ENCODE results near the gene APC2. TPM values are rescaled to one million over a fixed set of nuclear protein-coding genes. Genes with fewer than 3 reads are reported as not detected.

The APC2 gene
- total RNA-seq, 1 experiment from 2014 or later = 0.68 TPM

DNA sequence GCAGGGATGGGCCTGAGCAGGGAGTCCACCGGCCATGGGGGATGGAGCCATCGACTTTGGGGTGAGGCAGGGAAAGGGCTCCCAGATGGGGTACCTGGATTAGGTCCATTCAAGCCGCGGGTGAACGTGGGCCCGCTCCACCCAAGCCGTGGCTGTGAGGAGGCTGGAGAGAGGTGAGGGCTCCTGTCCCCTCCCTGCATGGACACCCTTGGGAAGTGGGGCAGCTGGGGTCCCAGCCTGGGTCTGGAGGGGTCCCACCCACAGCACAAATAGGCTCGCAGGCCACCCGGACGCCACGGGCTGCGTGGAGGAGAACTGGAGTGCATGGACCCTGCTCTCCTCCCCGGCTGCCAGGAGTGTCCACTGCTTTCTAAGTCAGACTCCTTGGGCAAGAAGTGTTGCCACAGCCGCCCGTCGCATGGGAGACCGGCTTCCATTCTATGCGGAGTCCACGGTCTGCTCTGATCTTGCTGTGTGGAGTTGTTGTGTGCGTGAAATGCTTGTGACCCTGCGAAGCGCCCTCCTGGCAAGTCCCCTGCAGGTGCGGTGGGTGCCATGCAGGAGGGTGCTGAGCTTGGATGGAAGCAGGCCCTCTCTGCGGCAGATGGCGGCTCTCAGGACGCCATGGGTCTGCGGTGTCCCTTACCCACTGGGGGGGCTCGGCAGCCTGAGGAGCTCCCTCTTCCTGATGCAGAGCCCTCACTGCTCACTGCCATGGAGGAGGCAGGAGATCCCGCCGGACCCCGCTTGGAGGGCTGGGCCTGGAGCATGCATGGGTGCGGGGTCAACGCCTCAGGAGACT is 40.5 kb upstream of the APC2 start:
- WGBS (ENCODE audit: extremely low coverage, insufficient read length, low lambda C conversion rate) = no CpG with 5 or more reads among the region's 33 CpGs
- Histone ChIP-seq H2BK5ac (ENCODE audit: insufficient read length, low read length) (no peak overlapping the region), H4K8ac (replicated peaks; ENCODE audit: insufficient read length, low read depth, low read length) (no peak overlapping the region), H3K79me1 (ENCODE audit: insufficient read depth, low read depth, low read length, poor library complexity, severe bottlenecking) (no peaks in the 10 kb centered on the region), H2BK15ac (ENCODE audit: low read depth, low read length) (no peak overlapping the region), H3K27ac (ENCODE audit: insufficient read length, low read depth, low read length) (no peak overlapping the region), H2BK120ac (ENCODE audit: low read depth, low read length, poor library complexity, severe bottlenecking) (no peak overlapping the region), H3K27me3 (ENCODE audit: insufficient read depth, low read length) (no peaks in the 10 kb centered on the region), H4K5ac (ENCODE audit: insufficient read length, low read depth, low read length) (no peak overlapping the region), H4K91ac (ENCODE audit: insufficient read length, low read depth, low read length) (no peak overlapping the region), H2AK5ac (ENCODE audit: insufficient read length, low read length) (no peak overlapping the region), H3T11ph (ENCODE audit: low read length) (no peak overlapping the region), H2AFZ (ENCODE audit: low read length) (no peak overlapping the region), H2BK12ac (ENCODE audit: insufficient read length, low read depth, low read length) (no peak overlapping the region), H3K18ac (ENCODE audit: insufficient read length, low read depth, low read length) (no peak overlapping the region), H3K4ac (ENCODE audit: low read depth, low read length) (no peak overlapping the region), H3K23me2 (ENCODE audit: insufficient read length, low read depth, low read length, poor library complexity, severe bottlenecking) (peaks cover 6% of the 10 kb centered on the region), H3K79me2 (ENCODE audit: insufficient read depth, low read length) (peaks cover 57% of the 10 kb centered on the region), H3K14ac (ENCODE audit: insufficient read depth, low read length) (peak overlapping the region; percentile 62), H3K4me1 (ENCODE audit: insufficient read depth, low read length) (no peaks in the 10 kb centered on the region; the same call in 1 of the 2 replicates), H3K56ac (ENCODE audit: insufficient read length, low read depth, low read length) (no peak overlapping the region), H2BK20ac (ENCODE audit: low read depth, low read length, poor library complexity, severe bottlenecking) (no peak overlapping the region), H3K23ac (ENCODE audit: insufficient read length, low read depth, low read length) (no peak overlapping the region), H4K20me1 (ENCODE audit: control insufficient read depth, insufficient read depth, insufficient read length) (no peaks in the 10 kb centered on the region), H3K9me3 (ENCODE audit: control insufficient read depth, low read depth, low read length) (no peaks in the 10 kb centered on the region), H3K4me2 (ENCODE audit: insufficient read depth, insufficient read length, low read length) (peak overlapping the region; percentile 85), H3K9ac (ENCODE audit: extremely low read depth, insufficient read length, low read length) (peak overlapping the region; percentile 64)
- Mint-ChIP-seq H3K27ac (peak overlapping the region; percentile 70 to 93 (median 93); a peak in 6 of 7 replicates), H3K4me1 (peaks cover 35 to 41% of the 10 kb centered on the region in 2 experiments), H3K9me3 (no peaks in the 10 kb centered on the region), H3K27me3 (ENCODE audit: low read depth) (0 out of 2 replicates have a peak, but pooled peaks cover 2% of the 10 kb centered on the region), H3K36me3 (ENCODE audit: insufficient read depth in 1 of 3, low read depth in 3 of 3) (peaks cover 16 to 37% (median 33%) of the 10 kb centered on the region in 3 experiments), H3K4me3 (peak overlapping the region; percentile 92 to 98)
- no peak for DNase-seq
- TF ChIP-seq, protein P1, sequence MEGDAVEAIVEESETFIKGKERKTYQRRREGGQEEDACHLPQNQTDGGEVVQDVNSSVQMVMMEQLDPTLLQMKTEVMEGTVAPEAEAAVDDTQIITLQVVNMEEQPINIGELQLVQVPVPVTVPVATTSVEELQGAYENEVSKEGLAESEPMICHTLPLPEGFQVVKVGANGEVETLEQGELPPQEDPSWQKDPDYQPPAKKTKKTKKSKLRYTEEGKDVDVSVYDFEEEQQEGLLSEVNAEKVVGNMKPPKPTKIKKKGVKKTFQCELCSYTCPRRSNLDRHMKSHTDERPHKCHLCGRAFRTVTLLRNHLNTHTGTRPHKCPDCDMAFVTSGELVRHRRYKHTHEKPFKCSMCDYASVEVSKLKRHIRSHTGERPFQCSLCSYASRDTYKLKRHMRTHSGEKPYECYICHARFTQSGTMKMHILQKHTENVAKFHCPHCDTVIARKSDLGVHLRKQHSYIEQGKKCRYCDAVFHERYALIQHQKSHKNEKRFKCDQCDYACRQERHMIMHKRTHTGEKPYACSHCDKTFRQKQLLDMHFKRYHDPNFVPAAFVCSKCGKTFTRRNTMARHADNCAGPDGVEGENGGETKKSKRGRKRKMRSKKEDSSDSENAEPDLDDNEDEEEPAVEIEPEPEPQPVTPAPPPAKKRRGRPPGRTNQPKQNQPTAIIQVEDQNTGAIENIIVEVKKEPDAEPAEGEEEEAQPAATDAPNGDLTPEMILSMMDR (conservative IDR thresholded peaks at IDR 0.05) = no peak
